Breast epithelium (tissue), 4 donors: ENCODE data around the gene RICTOR. TPM values are rescaled to one million over a fixed set of nuclear protein-coding genes. Genes with fewer than 3 reads are reported as not detected.

Source experiments
- DNase-seq, 2 donors: peaks; one replicate each; pipeline ENCODE4 v3.0.0-alpha.2; 2019; ENCODE audit warnings: low spot score in 2 of 2
- H3K27ac ChIP-seq, 2 donors: fragments of 200-600 bp; sonication (generic) in 1 of 2; one replicate each; pipeline ENCODE4 v1.5.1; 2016 to 2019; ENCODE audit warnings: mild to moderate bottlenecking in 1 of 2
- H3K27me3 ChIP-seq, 2 donors: fragments of 200-600 bp; sonication (generic) in 1 of 2; one replicate each; pipeline versions ENCODE4 v1.5.1 to v1.6.0; 2017 to 2019; ENCODE audit warnings: control low read depth in 1 of 2, mild to moderate bottlenecking in 1 of 2
- H3K36me3 ChIP-seq: fragments of 200-600 bp; one replicate; pipeline ENCODE4 v1.5.1; 2019
- H3K4me1 ChIP-seq, 2 donors: fragments of 200-600 bp; sonication (generic); one replicate each; pipeline ENCODE4 v1.5.1; 2016 to 2019; ENCODE audit warnings: control low read depth in 1 of 2
- H3K4me3 ChIP-seq, 3 donors: fragments of 200-600 bp; sonication (generic); 1 replicate in 2 of 3; 2 replicates in 1 of 3; pipeline ENCODE4 v1.5.1; 2016 to 2019; ENCODE audit warnings: mild to moderate bottlenecking in 3 of 3, moderate library complexity in 2 of 3
- H3K9me3 ChIP-seq, 2 donors: fragments of 200-600 bp; sonication (generic) in 1 of 2; one replicate each; pipeline ENCODE4 v1.5.1; 2016 to 2019; ENCODE audit warnings: control low read depth in 1 of 2
- CTCF ChIP-seq, 3 donors: fragments of 450-650 bp; IDR thresholded peaks; one replicate each; pipeline ENCODE4 v1.5.1; 2016 to 2017; ENCODE audit warnings: antibody characterized with exemption in 3 of 3, mild to moderate bottlenecking in 3 of 3, moderate library complexity in 3 of 3
- POLR2A ChIP-seq: fragments of 450-650 bp; IDR thresholded peaks from one replicate; pipeline ENCODE4 v1.6.1; 2016; ENCODE audit warnings: antibody characterized with exemption, mild to moderate bottlenecking, moderate library complexity
- POLR2AphosphoS5 ChIP-seq, 3 donors: sonication (generic); formaldehyde crosslinking; IDR thresholded peaks; one replicate each; pipeline ENCODE4 v1.6.1; 2017; ENCODE audit warnings: antibody characterized with exemption in 3 of 3
- intact Hi-C: fragments of 100-400 bp; cut with DNase I; formaldehyde crosslinking; loops from one replicate; pipeline ENCODE4 v1.15.1; 2023; ENCODE audit warnings: low total_unique reads
- total RNA-seq, 3 donors: library from RNA; depleted of rRNA; stranded (reverse); fragments of >200 nt; gene quantifications; one replicate each; pipeline ENCODE4 v1.1.0, GENCODE V29; 2016

The RICTOR gene
- total RNA-seq, 3 donors from 2014 or later, result 39.0 to 79.2 (median 58.7) TPM

GRCh38 chr5:39031041-39031440, 43.2 kb downstream of the RICTOR start:
- H3K4me1 ChIP-seq, result no peaks in the 10 kb centered on the region
- no peak overlapping the region for H3K27ac ChIP-seq
- TF ChIP-seq POLR2A, result no peak
- TF ChIP-seq POLR2AphosphoS5 (IDR thresholded peaks at IDR 0.05), result no peak
- TF ChIP-seq CTCF (IDR thresholded peaks at IDR 0.05), result no peak
- no peak overlapping the region for H3K4me3 ChIP-seq
- H3K27me3 ChIP-seq, result no peaks in the 10 kb centered on the region
- DNase-seq, result no peak
- H3K9me3 ChIP-seq, result no peaks in the 10 kb centered on the region
- H3K36me3 ChIP-seq, result no peaks in the 10 kb centered on the region
- intact Hi-C loops, result no loop called here

- H3K4me1 ChIP-seq, result no peaks in the 10 kb centered on the region
- TF ChIP-seq POLR2AphosphoS5 (IDR thresholded peaks at IDR 0.05) (no peak), POLR2A (no peak), CTCF (IDR thresholded peaks at IDR 0.05) (no peak)
Measured at GRCh38 chr5:39025456-39025855, 48.7 kb downstream of the RICTOR start.

GRCh38 chr5:39024884-39025283, 49.3 kb downstream of the RICTOR start:
- H3K27me3 ChIP-seq, result no peaks in the 10 kb centered on the region
- intact Hi-C loops, result no loop called here
- TF ChIP-seq POLR2AphosphoS5 (IDR thresholded peaks at IDR 0.05), result no peak
- no peak for TF ChIP-seq POLR2A
- TF ChIP-seq CTCF (IDR thresholded peaks at IDR 0.05), result no peak
- DNase-seq, result no peak
- no peak overlapping the region for H3K27ac ChIP-seq
- H3K4me3 ChIP-seq, result no peak overlapping the region
- H3K4me1 ChIP-seq, result no peaks in the 10 kb centered on the region
- no peaks in the 10 kb centered on the region for H3K36me3 ChIP-seq
- H3K9me3 ChIP-seq, result no peaks in the 10 kb centered on the region

More at GRCh38 chr5:39025456-39025855, 48.7 kb downstream of the RICTOR start:
- Histone ChIP-seq H3K27ac (no peak overlapping the region), H3K9me3 (no peaks in the 10 kb centered on the region), H3K27me3 (no peaks in the 10 kb centered on the region), H3K4me3 (no peak overlapping the region), H3K36me3 (no peaks in the 10 kb centered on the region)
- DNase-seq, result no peak
- intact Hi-C loops, result no loop called here

- H3K27me3 ChIP-seq, result no peaks in the 10 kb centered on the region
- no peaks in the 10 kb centered on the region for H3K36me3 ChIP-seq
- intact Hi-C loops, result no loop called here
- no peak overlapping the region for H3K27ac ChIP-seq
- DNase-seq, result no peak
- TF ChIP-seq POLR2AphosphoS5 (IDR thresholded peaks at IDR 0.05), result no peak
- TF ChIP-seq POLR2A, result no peak
- no peak for TF ChIP-seq CTCF (IDR thresholded peaks at IDR 0.05)
- no peaks in the 10 kb centered on the region for H3K9me3 ChIP-seq
- no peaks in the 10 kb centered on the region for H3K4me1 ChIP-seq
- no peak overlapping the region for H3K4me3 ChIP-seq
Measured at GRCh38 chr5:39024005-39024404, 50.2 kb downstream of the RICTOR start.

GRCh38 chr5:39023121-39023520, 51.1 kb downstream of the RICTOR start:
- Histone ChIP-seq H3K27me3 (no peaks in the 10 kb centered on the region), H3K4me3 (no peak overlapping the region), H3K9me3 (no peaks in the 10 kb centered on the region), H3K36me3 (no peaks in the 10 kb centered on the region), H3K27ac (no peak overlapping the region), H3K4me1 (no peaks in the 10 kb centered on the region)
- no peak for DNase-seq
- TF ChIP-seq CTCF (IDR thresholded peaks at IDR 0.05) (no peak), POLR2A (no peak), POLR2AphosphoS5 (IDR thresholded peaks at IDR 0.05) (no peak)
- intact Hi-C loops, result no loop called here
